IMR-90 (cell line): ENCODE measurements around the gene PIGM. TPM values are rescaled to one million over a fixed set of nuclear protein-coding genes. Genes with fewer than 3 reads are reported as not detected.

Experiments used
- polyA plus RNA-seq, 3 experiments: library from polyadenylated mRNA; depleted of rRNA; stranded (reverse); fragments of >200 nt; gene quantifications; 2 replicates each; pipeline ENCODE4 v1.2.3, GENCODE V29; 2012; ENCODE audit warnings: low replicate concordance in 1 of 3
- total RNA-seq: library from RNA; depleted of rRNA; stranded (reverse); fragments of >200 nt; gene quantifications from 2 replicates; pipeline ENCODE4 v1.2.3, GENCODE V29; 2012; rRNA removed

Gene PIGM
- total and polyA plus RNA-seq, 2 of the 4 experiments (the other 2 are of a cell fraction), result 2.9 TPM

Other genes with a start within 250 kb of the PIGM start
- not detected in 2 replicates for gene FCRL6, start 229.6 kb downstream of the PIGM start, total RNA-seq
- gene FCRL6, start 229.6 kb downstream of the PIGM start, polyA plus RNA-seq (2012; rRNA removed), result not detected in 2 replicates
- not detected in 2 replicates for gene SLAMF8, start 205.1 kb downstream of the PIGM start, total RNA-seq
- 0.04 and 0.07 TPM in 2 replicates for gene SLAMF8, start 205.1 kb downstream of the PIGM start, polyA plus RNA-seq (2012; rRNA removed)
- gene VSIG8, start 169.3 kb downstream of the PIGM start, total RNA-seq, result not detected in 2 replicates
- gene VSIG8, start 169.3 kb downstream of the PIGM start, polyA plus RNA-seq (2012; rRNA removed), result not detected in 2 replicates
- 0.56 and 0.72 TPM in 2 replicates for gene CFAP45, start 131.8 kb downstream of the PIGM start, total RNA-seq
- gene CFAP45, start 131.8 kb downstream of the PIGM start, polyA plus RNA-seq (2012; rRNA removed), result 0.51 and 0.55 TPM in 2 replicates
- 365 and 440 TPM in 2 replicates for gene TAGLN2, start 106.5 kb downstream of the PIGM start, total RNA-seq
- gene TAGLN2, start 106.5 kb downstream of the PIGM start, polyA plus RNA-seq (2012; rRNA removed), result 634 and 646 TPM in 2 replicates
- not detected in 2 replicates for gene IGSF9, start 86.4 kb downstream of the PIGM start, total RNA-seq
- 0.05 and 0.07 TPM in 2 replicates for gene IGSF9, start 86.4 kb downstream of the PIGM start, polyA plus RNA-seq (2012; rRNA removed)
- gene SLAMF9, start 77.8 kb downstream of the PIGM start, total RNA-seq, result 0.18 and 0.28 TPM in 2 replicates
- 0.27 and 0.67 TPM in 2 replicates for gene SLAMF9, start 77.8 kb downstream of the PIGM start, polyA plus RNA-seq (2012; rRNA removed)
- gene KCNJ10, start 38.2 kb upstream of the PIGM start, total RNA-seq, result not detected in 2 replicates
- gene KCNJ10, start 38.2 kb upstream of the PIGM start, polyA plus RNA-seq (2012; rRNA removed), result not detected in 2 replicates
- not detected in 2 replicates for gene KCNJ9, start 49.5 kb upstream of the PIGM start, total RNA-seq
- gene KCNJ9, start 49.5 kb upstream of the PIGM start, polyA plus RNA-seq (2012; rRNA removed), result not detected in 2 replicates
- gene IGSF8, start 66.6 kb upstream of the PIGM start, total RNA-seq, result 7.5 and 8.8 TPM in 2 replicates
- gene IGSF8, start 66.6 kb upstream of the PIGM start, polyA plus RNA-seq (2012; rRNA removed), result 25.2 and 26.3 TPM in 2 replicates
- gene ATP1A2, start 83.8 kb upstream of the PIGM start, total RNA-seq, result under 0.01 and 0.28 TPM in 2 replicates
- gene ATP1A2, start 83.8 kb upstream of the PIGM start, polyA plus RNA-seq (2012; rRNA removed), result 0.14 and 0.15 TPM in 2 replicates
- not detected in 2 replicates for gene ATP1A4, start 119.6 kb upstream of the PIGM start, total RNA-seq
- gene ATP1A4, start 119.6 kb upstream of the PIGM start, polyA plus RNA-seq (2012; rRNA removed), result not detected in 2 replicates
- 0.18 TPM in 1 of 2 replicates, not detected in the other for gene CASQ1, start 158.6 kb upstream of the PIGM start, total RNA-seq
- 0.10 and 0.21 TPM in 2 replicates for gene CASQ1, start 158.6 kb upstream of the PIGM start, polyA plus RNA-seq (2012; rRNA removed)
- gene PEA15, start 173.4 kb upstream of the PIGM start, total RNA-seq, result 265 and 296 TPM in 2 replicates
- 710 and 754 TPM in 2 replicates for gene PEA15, start 173.4 kb upstream of the PIGM start, polyA plus RNA-seq (2012; rRNA removed)
- 83.3 TPM in 2 replicates for gene DCAF8, start 230.6 kb upstream of the PIGM start, total RNA-seq
- gene DCAF8, start 230.6 kb upstream of the PIGM start, polyA plus RNA-seq (2012; rRNA removed), result 74.9 and 83.8 TPM in 2 replicates